Osteoblast (primary cell): ENCODE data around the gene GIPC1. TPM values are rescaled to one million over a fixed set of nuclear protein-coding genes. Genes with fewer than 3 reads are reported as not detected.
A peak's percentile ranks its signal among the peaks of the same experiment; 100 is the strongest.
"Not testable (repeated sequence)": the region's sequence is repeated elsewhere in the genome, so short reads cannot be mapped to it uniquely, and the experiment has no call there.

Source experiments
- DNase-seq: peaks from one replicate; pipeline ENCODE4 v3.0.0; 2011; ENCODE audit warnings: low spot score, mixed read lengths; ENCODE audit not compliant: insufficient read length; ENCODE audit errors: missing footprints
- H2AFZ ChIP-seq: 2 replicates; pipeline ENCODE4 v1.6.0; 2011; ENCODE audit warnings: mild to moderate bottlenecking, low read length
- H3K27ac ChIP-seq: 2 replicates; pipeline ENCODE4 v1.5.1; 2011; ENCODE audit warnings: mild to moderate bottlenecking, low read depth, low read length, moderate library complexity
- H3K27me3 ChIP-seq: 2 replicates; pipeline ENCODE4 v1.6.0; 2012; ENCODE audit warnings: mild to moderate bottlenecking, control low read depth, inconsistent platforms, low read length, moderate library complexity; ENCODE audit not compliant: insufficient read depth
- H3K36me3 ChIP-seq: 2 replicates; pipeline ENCODE4 v1.5.1; 2011; ENCODE audit warnings: mild to moderate bottlenecking, low read length, control low read depth, moderate library complexity; ENCODE audit not compliant: insufficient read depth
- H3K4me1 ChIP-seq: 2 replicates; pipeline ENCODE4 v1.5.1; 2011; ENCODE audit warnings: mild to moderate bottlenecking, low read length, control low read depth, moderate library complexity; ENCODE audit not compliant: insufficient read depth
- H3K4me2 ChIP-seq: 2 replicates; pipeline ENCODE4 v1.6.0; 2011; ENCODE audit warnings: mild to moderate bottlenecking, low read length; ENCODE audit not compliant: insufficient read depth
- H3K4me3 ChIP-seq: fragments of 200-600 bp; sonication (generic); 3 replicates; pipeline ENCODE4 v1.5.1; 2012; ENCODE audit warnings: mild to moderate bottlenecking, low read length, inconsistent platforms; ENCODE audit not compliant: insufficient read depth
- H3K79me2 ChIP-seq: 2 replicates; pipeline ENCODE4 v1.6.0; 2012; ENCODE audit warnings: mild to moderate bottlenecking, low read length, control low read depth, inconsistent platforms; ENCODE audit not compliant: insufficient read depth
- H3K9me3 ChIP-seq: 2 replicates; pipeline ENCODE4 v1.5.1; 2011; ENCODE audit warnings: low read depth, low read length, control low read depth
- H4K20me1 ChIP-seq: 2 replicates; pipeline ENCODE4 v1.6.0; 2012; ENCODE audit warnings: mild to moderate bottlenecking, low read length, control low read depth; ENCODE audit not compliant: insufficient read depth
- CTCF ChIP-seq: IDR thresholded peaks from 2 replicates; pipeline ENCODE4 v1.5.1; 2011; ENCODE audit warnings: mild to moderate bottlenecking, low read depth, low read length, moderate library complexity; ENCODE audit errors: extremely low read depth
- total RNA-seq: library from RNA; depleted of rRNA; stranded (reverse); fragments of >200 nt; gene quantifications from 2 replicates; pipeline ENCODE4 v1.2.3, GENCODE V29; 2012

Gene GIPC1
- total RNA-seq, 1 donor = 115 TPM

GRCh38 chr19:14507704-14508542, 12.0 kb upstream of the GIPC1 start:
- no peaks in the 10 kb centered on the region for H4K20me1 ChIP-seq
- H3K4me1 ChIP-seq = peaks cover 37% of the 10 kb centered on the region
- no peaks in the 10 kb centered on the region for H3K79me2 ChIP-seq
- peak overlapping the region; percentile 75 for H3K27ac ChIP-seq
- no peaks in the 10 kb centered on the region for H3K36me3 ChIP-seq
- no peak overlapping the region for H3K4me3 ChIP-seq
- H3K4me2 ChIP-seq = peak overlapping the region; percentile 50
- no peak for TF ChIP-seq CTCF
- no peaks in the 10 kb centered on the region for H3K27me3 ChIP-seq
- H2AFZ ChIP-seq = no peak overlapping the region
- no peaks in the 10 kb centered on the region for H3K9me3 ChIP-seq
- DNase-seq = peak; percentile 85

GRCh38 chr19:14505488-14506239, 9.7 kb upstream of the GIPC1 start:
- H3K4me3 ChIP-seq = no peak overlapping the region
- peak overlapping the region; percentile 67 for H2AFZ ChIP-seq
- peak; percentile 73 for TF ChIP-seq CTCF
- DNase-seq = peak; percentile 93
- no peaks in the 10 kb centered on the region for H3K9me3 ChIP-seq
- no peaks in the 10 kb centered on the region for H3K27me3 ChIP-seq
- H3K27ac ChIP-seq = peak overlapping the region; percentile 79
- H3K79me2 ChIP-seq = no peaks in the 10 kb centered on the region
- peaks cover 38% of the 10 kb centered on the region for H3K4me1 ChIP-seq
- peak overlapping the region; percentile 39 for H3K4me2 ChIP-seq
- H4K20me1 ChIP-seq = no peaks in the 10 kb centered on the region
- no peaks in the 10 kb centered on the region for H3K36me3 ChIP-seq

- peaks cover 33% of the 10 kb centered on the region for H3K4me1 ChIP-seq
- not testable (repeated sequence) for H3K4me2 ChIP-seq, H3K4me3 ChIP-seq, DNase-seq, H3K36me3 ChIP-seq, H3K9me3 ChIP-seq, H3K79me2 ChIP-seq, H2AFZ ChIP-seq, H3K27me3 ChIP-seq, H4K20me1 ChIP-seq, H3K27ac ChIP-seq
Observed at GRCh38 chr19:14504575-14504974, 8.6 kb upstream of the GIPC1 start.

GRCh38 chr19:14503285-14503684, 7.4 kb upstream of the GIPC1 start:
- no peak for TF ChIP-seq CTCF
- no peaks in the 10 kb centered on the region for H3K9me3 ChIP-seq

More at GRCh38 chr19:14503285-14503684, 7.4 kb upstream of the GIPC1 start:
- H3K4me1 ChIP-seq = peaks cover 33% of the 10 kb centered on the region
- no peaks in the 10 kb centered on the region for H3K79me2 ChIP-seq
- H3K27me3 ChIP-seq = no peaks in the 10 kb centered on the region
- no peak overlapping the region for H3K4me2 ChIP-seq
- no peaks in the 10 kb centered on the region for H4K20me1 ChIP-seq
- no peak for DNase-seq
- no peak overlapping the region for H3K27ac ChIP-seq
- no peaks in the 10 kb centered on the region for H3K36me3 ChIP-seq
- H3K4me3 ChIP-seq = no peak overlapping the region
- H2AFZ ChIP-seq = no peak overlapping the region
